SH-SY5Y (cell line): ENCODE results near the gene TTLL7.

Source experiments
- GATA2 ChIP-seq: IDR thresholded peaks from 2 replicates; pipeline ENCODE4 v1.6.1; 2011; ENCODE audit warnings: mild to moderate bottlenecking, low read depth, low read length
- GATA3 ChIP-seq: IDR thresholded peaks from 2 replicates; pipeline ENCODE4 v1.6.1; 2011; ENCODE audit warnings: low read depth, mild to moderate bottlenecking, low read length, moderate library complexity

DNA sequence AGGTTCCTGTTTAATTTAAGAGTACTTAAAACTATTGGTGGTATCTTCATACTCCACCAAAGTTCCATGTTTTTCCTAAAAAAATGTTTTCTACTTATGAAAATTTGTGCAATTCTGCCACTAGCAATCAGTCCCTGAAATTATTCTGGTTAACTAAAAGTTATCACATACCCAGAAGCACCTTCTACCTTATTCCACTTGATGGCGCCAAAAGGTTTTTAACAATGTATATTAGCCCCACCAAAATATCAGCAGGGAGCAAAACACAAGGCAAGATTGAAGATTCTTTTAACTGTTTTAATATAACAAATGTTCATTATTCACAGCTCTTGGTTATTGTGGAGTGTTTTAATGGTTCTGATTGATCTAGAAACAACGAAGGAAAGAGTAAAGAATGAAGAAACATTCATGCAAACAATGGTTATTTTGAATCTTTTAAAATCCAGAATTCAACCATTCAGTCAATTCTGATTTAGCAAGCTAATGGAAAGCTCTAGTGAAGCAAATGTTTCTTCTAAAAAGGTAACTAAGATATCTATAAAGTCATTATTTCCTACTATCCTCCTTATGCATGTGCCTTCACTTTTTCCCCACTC is 67.2 kb downstream of the TTLL7 start:
- TF ChIP-seq GATA3 (no peak), GATA2 (no peak)
